Thoracic aorta (tissue), 2 donors: ENCODE results near the gene HMOX1. TPM values are rescaled to one million over a fixed set of nuclear protein-coding genes. Genes with fewer than 3 reads are reported as not detected.

ENCODE experiments used
- ATAC-seq: fragments of 150-250 bp; one replicate; pipeline ENCODE4 v1.8.0; 2017; ENCODE audit warnings: low read depth; ENCODE audit not compliant: insufficient number of reproducible peaks, low FRiP score
- DNase-seq: peaks from one replicate; pipeline ENCODE4 v3.0.0-alpha.2; 2020; ENCODE audit warnings: low spot score
- H3K27ac ChIP-seq, 2 donors: fragments of 200-600 bp; sonication (generic); 1 replicate in 1 of 2; 2 replicates in 1 of 2; pipeline ENCODE4 v1.5.1; 2016; ENCODE audit warnings: mild to moderate bottlenecking in 2 of 2, moderate library complexity in 2 of 2
- H3K27me3 ChIP-seq: fragments of 200-600 bp; sonication (generic); replicated peaks from 2 replicates; pipeline ENCODE4 v1.6.0; 2016; ENCODE audit warnings: mild to moderate bottlenecking; ENCODE audit not compliant: insufficient read depth
- H3K36me3 ChIP-seq: fragments of 200-600 bp; sonication (generic); one replicate; pipeline ENCODE4 v1.5.1; 2016
- H3K4me1 ChIP-seq, 2 donors: fragments of 200-600 bp; sonication (generic); 1 replicate in 1 of 2; 2 replicates in 1 of 2; pipeline versions ENCODE4 v1.5.1 to v1.6.0; 2016; ENCODE audit warnings: low read depth in 2 of 2, mild to moderate bottlenecking in 1 of 2; ENCODE audit not compliant: control insufficient read depth in 1 of 2
- H3K4me3 ChIP-seq: fragments of 200-600 bp; sonication (generic); 2 replicates; pipeline ENCODE4 v1.5.1; 2016; ENCODE audit warnings: mild to moderate bottlenecking
- H3K9me3 ChIP-seq: fragments of 200-600 bp; sonication (generic); 2 replicates; pipeline ENCODE4 v1.5.1; 2016
- total RNA-seq, 2 donors: library from RNA; depleted of rRNA; stranded (reverse); fragments of >200 nt; gene quantifications; one replicate each; pipeline versions ENCODE4 v1.1.0 to v1.2.3, GENCODE V29; 2016
- TF ChIP-seq, protein P1 (sequence below): fragments of 200-600 bp; sonication (generic); IDR thresholded peaks from one replicate; pipeline ENCODE4 v1.5.1; 2019; ENCODE audit warnings: antibody characterized with exemption

The HMOX1 gene
- total RNA-seq, 2 donors from 2014 or later: 28.3 to 332 TPM

DNA sequence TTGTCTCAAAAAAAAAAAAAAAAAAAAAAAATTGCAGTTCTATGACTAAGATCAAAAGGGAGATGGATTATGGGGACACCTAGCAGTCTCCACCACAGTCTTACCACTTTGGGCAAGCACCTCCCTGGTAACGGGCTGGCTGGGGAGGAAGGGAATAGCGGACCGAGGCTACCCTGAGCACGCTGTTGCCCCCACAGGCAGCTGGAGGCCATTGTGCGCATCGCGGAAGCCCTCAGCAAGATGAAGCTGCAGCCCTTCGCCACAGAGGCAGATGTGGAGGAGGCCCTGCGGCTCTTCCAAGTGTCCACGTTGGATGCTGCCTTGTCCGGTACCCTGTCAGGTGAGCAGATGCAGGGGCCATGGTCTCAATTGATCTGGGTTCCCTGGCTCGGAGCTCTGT, 40.2 kb downstream of the HMOX1 start:
- DNase-seq: no peak
- Histone ChIP-seq H3K9me3 (no peaks in the 10 kb centered on the region), H3K27me3 (no peaks in the 10 kb centered on the region), H3K27ac (no peak overlapping the region), H3K4me3 (no peak overlapping the region), H3K4me1 (no peaks in the 10 kb centered on the region), H3K36me3 (peaks cover 22% of the 10 kb centered on the region)
- ATAC-seq: no peak
- TF ChIP-seq, protein P1, sequence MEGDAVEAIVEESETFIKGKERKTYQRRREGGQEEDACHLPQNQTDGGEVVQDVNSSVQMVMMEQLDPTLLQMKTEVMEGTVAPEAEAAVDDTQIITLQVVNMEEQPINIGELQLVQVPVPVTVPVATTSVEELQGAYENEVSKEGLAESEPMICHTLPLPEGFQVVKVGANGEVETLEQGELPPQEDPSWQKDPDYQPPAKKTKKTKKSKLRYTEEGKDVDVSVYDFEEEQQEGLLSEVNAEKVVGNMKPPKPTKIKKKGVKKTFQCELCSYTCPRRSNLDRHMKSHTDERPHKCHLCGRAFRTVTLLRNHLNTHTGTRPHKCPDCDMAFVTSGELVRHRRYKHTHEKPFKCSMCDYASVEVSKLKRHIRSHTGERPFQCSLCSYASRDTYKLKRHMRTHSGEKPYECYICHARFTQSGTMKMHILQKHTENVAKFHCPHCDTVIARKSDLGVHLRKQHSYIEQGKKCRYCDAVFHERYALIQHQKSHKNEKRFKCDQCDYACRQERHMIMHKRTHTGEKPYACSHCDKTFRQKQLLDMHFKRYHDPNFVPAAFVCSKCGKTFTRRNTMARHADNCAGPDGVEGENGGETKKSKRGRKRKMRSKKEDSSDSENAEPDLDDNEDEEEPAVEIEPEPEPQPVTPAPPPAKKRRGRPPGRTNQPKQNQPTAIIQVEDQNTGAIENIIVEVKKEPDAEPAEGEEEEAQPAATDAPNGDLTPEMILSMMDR: no peak

- no peak overlapping the region for H3K27ac ChIP-seq
- DNase-seq: no peak
- no peak overlapping the region for H3K4me3 ChIP-seq
- no peaks in the 10 kb centered on the region for H3K9me3 ChIP-seq
- H3K36me3 ChIP-seq: peaks cover 13% of the 10 kb centered on the region
- no peaks in the 10 kb centered on the region for H3K27me3 ChIP-seq
- TF ChIP-seq, protein P1: no peak
- H3K4me1 ChIP-seq: no peaks in the 10 kb centered on the region
- no peak for ATAC-seq
Measured at GRCh38 chr22:35422145-35422544, 41.2 kb downstream of the HMOX1 start.

GRCh38 chr22:35422936-35423335, 42.0 kb downstream of the HMOX1 start:
- DNase-seq: no peak
- TF ChIP-seq, protein P1: no peak
- peaks cover 11% of the 10 kb centered on the region for H3K36me3 ChIP-seq
- no peaks in the 10 kb centered on the region for H3K9me3 ChIP-seq
- no peaks in the 10 kb centered on the region for H3K27me3 ChIP-seq
- no peak for ATAC-seq
- H3K4me1 ChIP-seq: no peaks in the 10 kb centered on the region
- no peak overlapping the region for H3K27ac ChIP-seq
- no peak overlapping the region for H3K4me3 ChIP-seq

- Histone ChIP-seq H3K9me3 (no peaks in the 10 kb centered on the region), H3K4me1 (no peaks in the 10 kb centered on the region), H3K36me3 (peaks cover 11% of the 10 kb centered on the region), H3K27ac (no peak overlapping the region), H3K4me3 (no peak overlapping the region), H3K27me3 (no peaks in the 10 kb centered on the region)
- TF ChIP-seq, protein P1: no peak
- no peak for ATAC-seq
- DNase-seq: no peak
Measured at GRCh38 chr22:35424081-35424480, 43.2 kb downstream of the HMOX1 start.

GRCh38 chr22:35424761-35425160, 43.9 kb downstream of the HMOX1 start:
- H3K36me3 ChIP-seq: peaks cover 11% of the 10 kb centered on the region
- no peak overlapping the region for H3K27ac ChIP-seq
- DNase-seq (no peak), ATAC-seq (no peak)
- TF ChIP-seq, protein P1: no peak
- no peaks in the 10 kb centered on the region for H3K4me1 ChIP-seq
- H3K4me3 ChIP-seq: no peak overlapping the region
- H3K9me3 ChIP-seq: no peaks in the 10 kb centered on the region
- H3K27me3 ChIP-seq: no peaks in the 10 kb centered on the region
